ENCODE data around the gene ADCY3.

The ADCY3 gene

GRCh38 chr2:24830786-24831185, 89.3 kb downstream of the ADCY3 start:
- DNase-seq (ENCODE audit: low read depth in 2 of 2) = no peak

- DNase-seq (ENCODE audit: low read depth in 2 of 2) = no peak
Observed at GRCh38 chr2:24830351-24830750, 89.7 kb downstream of the ADCY3 start.

GRCh38 chr2:24828238-24828996, 91.6 kb downstream of the ADCY3 start:
- no peak for DNase-seq (ENCODE audit: low read depth in 2 of 2)

- peak; percentile 43 to 56 for DNase-seq (ENCODE audit: low read depth in 2 of 2)
Observed at GRCh38 chr2:24827321-24828237, 92.5 kb downstream of the ADCY3 start.

GRCh38 chr2:24826773-24827145, 93.3 kb downstream of the ADCY3 start:
- DNase-seq (ENCODE audit: low read depth in 2 of 2) = no peak

GRCh38 chr2:24825883-24826772, 93.9 kb downstream of the ADCY3 start:
- DNase-seq (ENCODE audit: low read depth in 2 of 2) = no peak

GRCh38 chr2:24824966-24825882, 94.8 kb downstream of the ADCY3 start:
- peak in 1 of 2 donors; percentile 24 for DNase-seq (ENCODE audit: low read depth in 2 of 2)

- DNase-seq (ENCODE audit: low read depth in 2 of 2) = no peak
Observed at GRCh38 chr2:24824071-24824588, 95.9 kb downstream of the ADCY3 start.

GRCh38 chr2:24822049-24822706, 97.9 kb downstream of the ADCY3 start:
- DNase-seq (ENCODE audit: low read depth in 2 of 2) = no peak

- no peak for DNase-seq (ENCODE audit: low read depth in 2 of 2)
Observed at GRCh38 chr2:24821433-24821891, 98.6 kb downstream of the ADCY3 start.

GRCh38 chr2:24820598-24821432, 99.2 kb downstream of the ADCY3 start:
- DNase-seq (ENCODE audit: low read depth in 2 of 2) = no peak

- DNase-seq (ENCODE audit: low read depth in 2 of 2) = no peak
Observed at GRCh38 chr2:24820175-24820513, 99.9 kb downstream of the ADCY3 start.

- DNase-seq (ENCODE audit: low read depth in 2 of 2) = no peak
Observed at GRCh38 chr2:24819442-24820174, 100.4 kb downstream of the ADCY3 start.

GRCh38 chr2:24818721-24819167, 101.3 kb downstream of the ADCY3 start:
- no peak for DNase-seq (ENCODE audit: low read depth in 2 of 2)

GRCh38 chr2:24816884-24817283, 103.2 kb downstream of the ADCY3 start:
- DNase-seq (ENCODE audit: low read depth in 2 of 2) = no peak

GRCh38 chr2:24816404-24816803, 103.6 kb downstream of the ADCY3 start:
- no peak for DNase-seq (ENCODE audit: low read depth in 2 of 2)

- DNase-seq (ENCODE audit: low read depth in 2 of 2) = no peak
Observed at GRCh38 chr2:24815171-24815570, 104.9 kb downstream of the ADCY3 start.

GRCh38 chr2:24814516-24814915, 105.5 kb downstream of the ADCY3 start:
- DNase-seq (ENCODE audit: low read depth in 2 of 2) = no peak
